Chondrocyte (in vitro differentiated cells): ENCODE data around the gene ALKBH8. TPM values are rescaled to one million over a fixed set of nuclear protein-coding genes. Genes with fewer than 3 reads are reported as not detected.
"Not testable (repeated sequence)": the region's sequence is repeated elsewhere in the genome, so short reads cannot be mapped to it uniquely, and the experiment has no call there.

ENCODE experiments used
- DNase-seq: peaks from one replicate; pipeline ENCODE4 v3.0.0; 2021; ENCODE audit warnings: mixed read lengths, low spot score
- H3K27ac Mint-ChIP-seq: one replicate; pipeline ENCODE4 v1.8.0; 2021; ENCODE audit warnings: mild to moderate bottlenecking, moderate library complexity, mixed read lengths; ENCODE audit not compliant: unreplicated experiment
- H3K27me3 Mint-ChIP-seq: 2 replicates; pipeline ENCODE4 v1.8.0; 2021; ENCODE audit warnings: low read depth, mixed read lengths
- H3K36me3 Mint-ChIP-seq: 2 replicates; pipeline ENCODE4 v1.8.0; 2021; ENCODE audit warnings: low read depth, mixed read lengths
- H3K4me1 Mint-ChIP-seq: 2 replicates; pipeline ENCODE4 v1.8.0; 2021; ENCODE audit warnings: low read depth, mild to moderate bottlenecking, mixed read lengths
- H3K4me3 Mint-ChIP-seq: one replicate; pipeline ENCODE4 v1.8.0; 2021; ENCODE audit warnings: mild to moderate bottlenecking, moderate library complexity, mixed read lengths; ENCODE audit not compliant: unreplicated experiment
- H3K9me3 Mint-ChIP-seq: 2 replicates; pipeline ENCODE4 v1.8.0; 2021; ENCODE audit warnings: low read depth, mixed read lengths
- CTCF ChIP-seq: fragments of 200-600 bp; sonication (generic); IDR thresholded peaks from 2 replicates; pipeline ENCODE4 v1.5.0; 2021; ENCODE audit warnings: antibody characterized with exemption, mild to moderate bottlenecking, moderate library complexity
- total RNA-seq: library from RNA; stranded (reverse); gene quantifications from 3 replicates; pipeline ENCODE4 v1.2.1, GENCODE V29; 2021

The ALKBH8 gene
- total RNA-seq, 1 donor from 2014 or later = 5.8 TPM

- Mint-ChIP-seq H3K27me3 (no peaks in the 10 kb centered on the region), H3K27ac (no peak overlapping the region), H3K4me3 (no peak overlapping the region), H3K36me3 (peaks cover 1% of the 10 kb centered on the region), H3K4me1 (peaks cover 14% of the 10 kb centered on the region), H3K9me3 (no peaks in the 10 kb centered on the region)
- TF ChIP-seq CTCF = peak; percentile 89
- DNase-seq = no peak
Observed at GRCh38 chr11:107549253-107549953, 16.1 kb downstream of the ALKBH8 start.

GRCh38 chr11:107547961-107548360 lies 17.6 kb downstream of the ALKBH8 start:
- DNase-seq = no peak
- H3K27ac Mint-ChIP-seq = no peak overlapping the region
- H3K4me3 Mint-ChIP-seq = no peak overlapping the region
- peaks cover 1% of the 10 kb centered on the region for H3K36me3 Mint-ChIP-seq
- H3K27me3 Mint-ChIP-seq = no peaks in the 10 kb centered on the region
- H3K4me1 Mint-ChIP-seq = peaks cover 19% of the 10 kb centered on the region
- H3K9me3 Mint-ChIP-seq = no peaks in the 10 kb centered on the region
- no peak for TF ChIP-seq CTCF

- TF ChIP-seq CTCF = no peak
- Mint-ChIP-seq H3K9me3 (no peaks in the 10 kb centered on the region), H3K27me3 (no peaks in the 10 kb centered on the region), H3K27ac (peak overlapping the region; percentile 85), H3K36me3 (no peaks in the 10 kb centered on the region), H3K4me1 (peaks cover 19% of the 10 kb centered on the region), H3K4me3 (no peak overlapping the region)
- no peak for DNase-seq
Observed at GRCh38 chr11:107545101-107545514, 20.4 kb downstream of the ALKBH8 start.

GRCh38 chr11:107538821-107539220 lies 26.7 kb downstream of the ALKBH8 start:
- peaks cover 12% of the 10 kb centered on the region for H3K36me3 Mint-ChIP-seq
- no peaks in the 10 kb centered on the region for H3K27me3 Mint-ChIP-seq
- no peak overlapping the region for H3K4me3 Mint-ChIP-seq
- peaks cover 5% of the 10 kb centered on the region for H3K9me3 Mint-ChIP-seq
- peaks cover 11% of the 10 kb centered on the region for H3K4me1 Mint-ChIP-seq
- no peak for DNase-seq
- peak overlapping the region; percentile 27 for H3K27ac Mint-ChIP-seq
- TF ChIP-seq CTCF = no peak

- H3K27me3 Mint-ChIP-seq = no peaks in the 10 kb centered on the region
- peaks cover 11% of the 10 kb centered on the region for H3K4me1 Mint-ChIP-seq
- no peak overlapping the region for H3K4me3 Mint-ChIP-seq
- peaks cover 12% of the 10 kb centered on the region for H3K36me3 Mint-ChIP-seq
- DNase-seq = no peak
- H3K27ac Mint-ChIP-seq = peak overlapping the region; percentile 27
- no peak for TF ChIP-seq CTCF
- peaks cover 5% of the 10 kb centered on the region for H3K9me3 Mint-ChIP-seq
Observed at GRCh38 chr11:107538239-107538638, 27.3 kb downstream of the ALKBH8 start.

- H3K27ac Mint-ChIP-seq, H3K9me3 Mint-ChIP-seq: not testable (repeated sequence)
Observed at GRCh38 chr11:107537155-107537554, 28.4 kb downstream of the ALKBH8 start.

More at GRCh38 chr11:107537155-107537554, 28.4 kb downstream of the ALKBH8 start:
- peaks cover 11% of the 10 kb centered on the region for H3K4me1 Mint-ChIP-seq
- H3K36me3 Mint-ChIP-seq = peaks cover 12% of the 10 kb centered on the region
- not testable (repeated sequence) for H3K27me3 Mint-ChIP-seq, DNase-seq, H3K4me3 Mint-ChIP-seq
